K562 (cell line): ENCODE measurements around the gene NQO2. TPM values are rescaled to one million over a fixed set of nuclear protein-coding genes. Genes with fewer than 3 reads are reported as not detected.

Source experiments
- ATF1 ChIP-seq, 2 experiments: fragments of 450-650 bp in 1 of 2; IDR thresholded peaks; 2 replicates each; pipeline ENCODE4 v1.6.1; 2016; ENCODE audit warnings: missing compliant biosample characterization in 1 of 2, missing genetic modification characterization in 1 of 2
- CREBBP ChIP-seq: IDR thresholded peaks from one replicate; pipeline ENCODE4 v1.6.1; 2012; ENCODE audit warnings: low read depth, mild to moderate bottlenecking, control low read depth, inconsistent platforms, low read length
- FUS ChIP-seq: fragments of 200-400 bp; formaldehyde crosslinking; optimal IDR thresholded peaks from 2 replicates; pipeline ENCODE3; 2017; ENCODE audit warnings: low read depth, low read length
- HNRNPUL1 ChIP-seq: fragments of 200-400 bp; formaldehyde crosslinking; IDR thresholded peaks from 2 replicates; pipeline ENCODE4 v1.6.1; 2017; ENCODE audit warnings: low read length
- L3MBTL2 ChIP-seq: fragments of 450-650 bp; IDR thresholded peaks from 2 replicates; pipeline ENCODE4 v1.6.1; 2016; ENCODE audit warnings: mild to moderate bottlenecking, moderate library complexity
- LEF1 ChIP-seq: fragments of 450-650 bp; IDR thresholded peaks from 2 replicates; pipeline ENCODE4 v1.6.1; 2016; ENCODE audit warnings: mild to moderate bottlenecking
- NR2C2 ChIP-seq, 2 experiments: fragments of 200-800 bp in 1 of 2; sonication (Bioruptor generic) in 1 of 2; sonication (generic) in 1 of 2; formaldehyde crosslinking in 1 of 2; IDR thresholded peaks; 2 replicates each; pipeline versions ENCODE4 v1.6.1 to v1.8.0; 2016 to 2022; ENCODE audit warnings: mild to moderate bottlenecking in 1 of 2, missing compliant biosample characterization in 1 of 2, missing genetic modification characterization in 1 of 2, missing genetic modification reagents in 1 of 2
- POLR2A ChIP-seq: fragments of 450-650 bp; conservative IDR thresholded peaks from 2 replicates; pipeline ENCODE4 v1.6.1; 2016
- SPI1 ChIP-seq: IDR thresholded peaks from 2 replicates; pipeline ENCODE4 v1.6.1; 2011; ENCODE audit warnings: low read depth, low read length, control low read depth, borderline replicate concordance
- SREBF1 ChIP-seq: fragments of 150-350 bp; IDR thresholded peaks from 2 replicates; pipeline ENCODE4 v1.6.1; 2014; ENCODE audit warnings: antibody characterized with exemption, low read depth, low read length, borderline replicate concordance
- ZC3H4 ChIP-seq: sonication (generic); formaldehyde crosslinking; IDR thresholded peaks from 2 replicates; pipeline ENCODE4 v1.9.0; 2021; ENCODE audit warnings: missing genetic modification reagents, borderline replicate concordance
- ZNF239 ChIP-seq: fragments of 250-450 bp; sonication (Bioruptor Pico); IDR thresholded peaks from 2 replicates; pipeline ENCODE4 v1.4.0; 2020; ENCODE audit warnings: mild to moderate bottlenecking
- ZNF431 ChIP-seq: sonication (generic); formaldehyde crosslinking; IDR thresholded peaks from 2 replicates; pipeline ENCODE4 v1.8.0; 2022; ENCODE audit warnings: mild to moderate bottlenecking, missing genetic modification reagents
- ZSCAN29 ChIP-seq: fragments of 450-650 bp; IDR thresholded peaks from 2 replicates; pipeline ENCODE4 v1.6.1; 2017
- polyA plus RNA-seq, 8 experiments: library from polyadenylated mRNA; depleted of rRNA in 4 of 8; stranded (reverse) in 5 of 8; unstranded in 3 of 8; fragments of >200 nt; fragmentation: Nextera tagmentation in 2 of 8; fragmentation: Illumina TruSeq in 1 of 8; extraction: Ambion mirVana in 2 of 8; extraction: Trizol in 1 of 8; gene quantifications; 2 replicates each; pipeline versions ENCODE4 v1.2.1 to v1.2.3, GENCODE V29; 2011 to 2014; ENCODE audit warnings: inconsistent platforms in 1 of 8, missing spikeins in 1 of 8
- total RNA-seq, 7 experiments: library from RNA; depleted of rRNA in 6 of 7; stranded (reverse); fragments of >200 nt in 6 of 7; fragmentation: Illumina TruSeq in 2 of 7; extraction: Trizol in 2 of 7; gene quantifications; 2 replicates each; pipeline versions ENCODE4 v1.2.1 to v1.2.3, GENCODE V29; 2011 to 2021; ENCODE audit warnings: low replicate concordance in 1 of 7
- TF ChIP-seq, protein P1 (sequence below), 2 experiments: IDR thresholded peaks in 1 of 2; conservative IDR thresholded peaks in 1 of 2; 2 replicates each; pipeline ENCODE4 v1.6.1; 2016; ENCODE audit warnings: low read depth in 2 of 2, mild to moderate bottlenecking in 1 of 2, missing compliant biosample characterization in 1 of 2, missing genetic modification characterization in 1 of 2, moderate library complexity in 1 of 2
- TF ChIP-seq, protein P2 (sequence below): sonication (generic); formaldehyde crosslinking; IDR thresholded peaks from 2 replicates; pipeline ENCODE4 v1.8.0; 2023; ENCODE audit warnings: mild to moderate bottlenecking, missing genetic modification reagents
- TF ChIP-seq, protein P3 (sequence below): fragments of 250-450 bp; sonication (Bioruptor Pico); IDR thresholded peaks from 2 replicates; pipeline ENCODE4 v1.5.0; 2022; ENCODE audit warnings: mild to moderate bottlenecking
- TF ChIP-seq, protein P4 (sequence below): fragments of 450-650 bp; conservative IDR thresholded peaks from 2 replicates; pipeline ENCODE4 v1.6.1; 2016; ENCODE audit warnings: missing genetic modification characterization, low read depth, mild to moderate bottlenecking, control low read depth, missing compliant biosample characterization
- TF ChIP-seq, protein P5 (sequence below): conservative IDR thresholded peaks from 2 replicates; pipeline ENCODE4 v1.6.1; 2011; ENCODE audit warnings: low read depth, mild to moderate bottlenecking, low read length; ENCODE audit not compliant: control insufficient read depth

NQO2 gene
- total and polyA plus RNA-seq, 9 of the 15 experiments (the other 6 are each of a cell fraction or from before 2014, with no cell fraction given), result 54.6 to 214 (median 116) TPM

DNA sequence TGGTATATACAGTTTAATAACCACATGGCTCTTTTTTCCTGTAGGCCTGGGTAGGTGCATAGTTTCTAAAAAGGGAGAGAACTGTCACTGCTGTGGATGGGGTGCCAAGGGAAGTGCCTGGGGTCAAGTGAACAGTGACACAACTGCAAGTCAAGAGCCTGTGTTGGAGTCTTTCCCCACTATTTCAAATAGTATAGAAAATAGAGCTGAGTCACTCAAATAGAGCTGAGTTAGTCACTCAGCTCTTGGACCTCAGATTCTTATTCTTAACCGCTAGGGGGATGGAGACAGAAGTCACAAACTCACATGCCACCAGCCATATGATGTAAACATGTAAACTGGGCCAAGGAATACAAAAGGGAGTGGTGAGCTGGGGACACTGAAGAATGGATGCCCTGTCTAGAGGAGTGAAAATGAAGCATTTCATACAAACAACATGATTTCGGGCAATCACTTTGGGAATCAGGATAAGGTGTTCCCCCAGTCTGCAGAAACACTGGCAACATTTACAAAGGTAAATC lies 2.1 kb downstream of the NQO2 start (continued):
- no peak for TF ChIP-seq ZSCAN29
- no peak for TF ChIP-seq ATF1 (CRISPR knock-in tag; IDR thresholded peaks at IDR 0.05)
- peak; percentile 69 for TF ChIP-seq ATF1 (tag; IDR thresholded peaks at IDR 0.05)
- TF ChIP-seq ZNF431 (CRISPR knock-in tag), result no peak
- TF ChIP-seq, protein P1, sequence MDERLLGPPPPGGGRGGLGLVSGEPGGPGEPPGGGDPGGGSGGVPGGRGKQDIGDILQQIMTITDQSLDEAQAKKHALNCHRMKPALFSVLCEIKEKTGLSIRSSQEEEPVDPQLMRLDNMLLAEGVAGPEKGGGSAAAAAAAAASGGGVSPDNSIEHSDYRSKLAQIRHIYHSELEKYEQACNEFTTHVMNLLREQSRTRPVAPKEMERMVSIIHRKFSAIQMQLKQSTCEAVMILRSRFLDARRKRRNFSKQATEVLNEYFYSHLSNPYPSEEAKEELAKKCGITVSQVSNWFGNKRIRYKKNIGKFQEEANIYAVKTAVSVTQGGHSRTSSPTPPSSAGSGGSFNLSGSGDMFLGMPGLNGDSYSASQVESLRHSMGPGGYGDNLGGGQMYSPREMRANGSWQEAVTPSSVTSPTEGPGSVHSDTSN (CRISPR knock-in tag; IDR thresholded peaks at IDR 0.05; ENCODE audit: low read depth), result no peak
- TF ChIP-seq, protein P1 (tag; conservative IDR thresholded peaks at IDR 0.05; ENCODE audit: low read depth), result peak; percentile 76
- TF ChIP-seq, protein P2, sequence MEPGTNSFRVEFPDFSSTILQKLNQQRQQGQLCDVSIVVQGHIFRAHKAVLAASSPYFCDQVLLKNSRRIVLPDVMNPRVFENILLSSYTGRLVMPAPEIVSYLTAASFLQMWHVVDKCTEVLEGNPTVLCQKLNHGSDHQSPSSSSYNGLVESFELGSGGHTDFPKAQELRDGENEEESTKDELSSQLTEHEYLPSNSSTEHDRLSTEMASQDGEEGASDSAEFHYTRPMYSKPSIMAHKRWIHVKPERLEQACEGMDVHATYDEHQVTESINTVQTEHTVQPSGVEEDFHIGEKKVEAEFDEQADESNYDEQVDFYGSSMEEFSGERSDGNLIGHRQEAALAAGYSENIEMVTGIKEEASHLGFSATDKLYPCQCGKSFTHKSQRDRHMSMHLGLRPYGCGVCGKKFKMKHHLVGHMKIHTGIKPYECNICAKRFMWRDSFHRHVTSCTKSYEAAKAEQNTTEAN, result no peak
- peak; percentile 47; the same call in 1 of the 2 replicates for TF ChIP-seq SPI1
- TF ChIP-seq, protein P3, sequence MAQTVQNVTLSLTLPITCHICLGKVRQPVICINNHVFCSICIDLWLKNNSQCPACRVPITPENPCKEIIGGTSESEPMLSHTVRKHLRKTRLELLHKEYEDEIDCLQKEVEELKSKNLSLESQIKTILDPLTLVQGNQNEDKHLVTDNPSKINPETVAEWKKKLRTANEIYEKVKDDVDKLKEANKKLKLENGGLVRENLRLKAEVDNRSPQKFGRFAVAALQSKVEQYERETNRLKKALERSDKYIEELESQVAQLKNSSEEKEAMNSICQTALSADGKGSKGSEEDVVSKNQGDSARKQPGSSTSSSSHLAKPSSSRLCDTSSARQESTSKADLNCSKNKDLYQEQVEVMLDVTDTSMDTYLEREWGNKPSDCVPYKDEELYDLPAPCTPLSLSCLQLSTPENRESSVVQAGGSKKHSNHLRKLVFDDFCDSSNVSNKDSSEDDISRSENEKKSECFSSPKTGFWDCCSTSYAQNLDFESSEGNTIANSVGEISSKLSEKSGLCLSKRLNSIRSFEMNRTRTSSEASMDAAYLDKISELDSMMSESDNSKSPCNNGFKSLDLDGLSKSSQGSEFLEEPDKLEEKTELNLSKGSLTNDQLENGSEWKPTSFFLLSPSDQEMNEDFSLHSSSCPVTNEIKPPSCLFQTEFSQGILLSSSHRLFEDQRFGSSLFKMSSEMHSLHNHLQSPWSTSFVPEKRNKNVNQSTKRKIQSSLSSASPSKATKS (CRISPR knock-in tag), result no peak
- TF ChIP-seq L3MBTL2, result peak; percentile 91
- TF ChIP-seq, protein P4, sequence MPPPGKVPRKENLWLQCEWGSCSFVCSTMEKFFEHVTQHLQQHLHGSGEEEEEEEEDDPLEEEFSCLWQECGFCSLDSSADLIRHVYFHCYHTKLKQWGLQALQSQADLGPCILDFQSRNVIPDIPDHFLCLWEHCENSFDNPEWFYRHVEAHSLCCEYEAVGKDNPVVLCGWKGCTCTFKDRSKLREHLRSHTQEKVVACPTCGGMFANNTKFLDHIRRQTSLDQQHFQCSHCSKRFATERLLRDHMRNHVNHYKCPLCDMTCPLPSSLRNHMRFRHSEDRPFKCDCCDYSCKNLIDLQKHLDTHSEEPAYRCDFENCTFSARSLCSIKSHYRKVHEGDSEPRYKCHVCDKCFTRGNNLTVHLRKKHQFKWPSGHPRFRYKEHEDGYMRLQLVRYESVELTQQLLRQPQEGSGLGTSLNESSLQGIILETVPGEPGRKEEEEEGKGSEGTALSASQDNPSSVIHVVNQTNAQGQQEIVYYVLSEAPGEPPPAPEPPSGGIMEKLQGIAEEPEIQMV (tag), result peak; percentile 21; the same call in 1 of the 2 replicates
- peak; percentile 22; the same call in 1 of the 2 replicates for TF ChIP-seq ZNF239 (CRISPR knock-in tag)
- TF ChIP-seq POLR2A, result no peak; the same call in 1 of the 2 replicates
- no peak for TF ChIP-seq FUS
- no peak for TF ChIP-seq HNRNPUL1
- TF ChIP-seq LEF1, result peak; percentile 68
- TF ChIP-seq ZC3H4 (CRISPR knock-in tag), result no peak
- no peak for TF ChIP-seq CREBBP
- TF ChIP-seq, protein P5, sequence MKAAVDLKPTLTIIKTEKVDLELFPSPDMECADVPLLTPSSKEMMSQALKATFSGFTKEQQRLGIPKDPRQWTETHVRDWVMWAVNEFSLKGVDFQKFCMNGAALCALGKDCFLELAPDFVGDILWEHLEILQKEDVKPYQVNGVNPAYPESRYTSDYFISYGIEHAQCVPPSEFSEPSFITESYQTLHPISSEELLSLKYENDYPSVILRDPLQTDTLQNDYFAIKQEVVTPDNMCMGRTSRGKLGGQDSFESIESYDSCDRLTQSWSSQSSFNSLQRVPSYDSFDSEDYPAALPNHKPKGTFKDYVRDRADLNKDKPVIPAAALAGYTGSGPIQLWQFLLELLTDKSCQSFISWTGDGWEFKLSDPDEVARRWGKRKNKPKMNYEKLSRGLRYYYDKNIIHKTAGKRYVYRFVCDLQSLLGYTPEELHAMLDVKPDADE, result no peak
- 0 out of 2 replicates have a peak, but pooled peaks have one; percentile 54 for TF ChIP-seq SREBF1
- TF ChIP-seq NR2C2 (CRISPR knock-in tag; IDR thresholded peaks at IDR 0.05), result 0 out of 2 replicates have a peak, but pooled peaks have one; percentile 10
- TF ChIP-seq NR2C2 (tag; IDR thresholded peaks at IDR 0.05), result peak; percentile 88
